ENCODE measurements around the gene TPX2. TPM values are rescaled to one million over a fixed set of nuclear protein-coding genes. Genes with fewer than 3 reads are reported as not detected.

Gene TPX2
- 0.49 TPM for polyA plus RNA-seq

- no peak within 1 kb of the TSS for H3K27ac Mint-ChIP-seq
- no peaks in the 10 kb centered on the region for H3K9me3 Mint-ChIP-seq
- no peak within 1 kb of the TSS for H3K4me3 Mint-ChIP-seq
- H3K27me3 Mint-ChIP-seq = no peaks in the 10 kb centered on the region
- no peaks in the 10 kb centered on the region for H3K4me1 Mint-ChIP-seq
- peaks cover 1% of the 10 kb centered on the region for H3K36me3 Mint-ChIP-seq
Observed at GRCh38 chr20:31738729-31739549, at the start of gene TPX2. Gene TPX2 (plus strand): TSS chr20:31739290. CDS start chr20:31757477, 18,187 bp downstream.

- Mint-ChIP-seq H3K4me1 (peaks cover 22 to 31% (median 25%) of the 10 kb centered on the region in 3 donors), H3K27ac (no peak overlapping the region), H3K36me3 (peaks cover 1% of the 10 kb centered on the region), H3K4me3 (no peak overlapping the region), H3K27me3 (no peaks in the 10 kb centered on the region), H3K9me3 (no peaks in the 10 kb centered on the region)
Observed at GRCh38 chr20:31690124-31690666, 48.9 kb upstream of the TPX2 start.

DNA sequence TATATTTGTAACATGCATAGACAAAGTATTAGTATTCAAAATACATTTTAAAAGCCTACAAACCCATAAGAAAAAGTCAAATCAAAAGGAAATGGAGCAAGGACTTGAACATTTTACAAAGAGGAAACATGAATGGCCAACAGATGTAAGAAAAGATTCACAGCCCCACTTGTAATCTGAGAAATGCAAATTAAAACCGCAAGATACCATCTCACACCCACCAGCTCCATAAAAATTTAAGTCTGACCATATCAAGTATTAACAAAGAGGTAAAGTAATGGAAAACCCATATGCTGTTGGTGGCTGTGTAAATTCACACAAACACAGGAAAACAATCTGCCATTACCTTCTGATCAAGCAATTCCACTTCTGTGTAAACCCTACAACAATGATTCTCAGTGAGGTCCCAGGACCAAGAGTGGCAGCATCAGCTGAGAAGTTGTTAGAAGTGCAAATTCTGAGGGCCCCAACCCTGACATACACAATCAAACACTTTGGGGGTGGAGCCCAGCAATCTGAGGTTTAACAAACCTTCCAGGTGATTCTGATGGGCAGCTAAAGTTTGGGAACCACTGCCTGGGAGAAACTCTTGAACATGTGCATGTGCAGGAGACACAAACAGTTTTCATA is 47.3 kb upstream of the TPX2 start:
- Mint-ChIP-seq H3K4me1 (peaks cover 14 to 19% (median 15%) of the 10 kb centered on the region in 3 donors), H3K9me3 (no peaks in the 10 kb centered on the region), H3K27me3 (no peaks in the 10 kb centered on the region), H3K4me3 (peak overlapping the region in 3 of 4 donors; percentile 1 to 76 (median 53)), H3K36me3 (peaks cover 1% of the 10 kb centered on the region), H3K27ac (peak overlapping the region in 2 of 3 donors; percentile 67 to 71)

GRCh38 chr20:31693402-31693801 is 45.7 kb upstream of the TPX2 start:
- Mint-ChIP-seq H3K36me3 (peaks cover 4% of the 10 kb centered on the region), H3K4me1 (peaks cover 15 to 17% (median 17%) of the 10 kb centered on the region in 3 donors), H3K27ac (peak overlapping the region in 1 of 3 donors; percentile 35), H3K4me3 (no peak overlapping the region), H3K9me3 (no peaks in the 10 kb centered on the region), H3K27me3 (no peaks in the 10 kb centered on the region)

DNA sequence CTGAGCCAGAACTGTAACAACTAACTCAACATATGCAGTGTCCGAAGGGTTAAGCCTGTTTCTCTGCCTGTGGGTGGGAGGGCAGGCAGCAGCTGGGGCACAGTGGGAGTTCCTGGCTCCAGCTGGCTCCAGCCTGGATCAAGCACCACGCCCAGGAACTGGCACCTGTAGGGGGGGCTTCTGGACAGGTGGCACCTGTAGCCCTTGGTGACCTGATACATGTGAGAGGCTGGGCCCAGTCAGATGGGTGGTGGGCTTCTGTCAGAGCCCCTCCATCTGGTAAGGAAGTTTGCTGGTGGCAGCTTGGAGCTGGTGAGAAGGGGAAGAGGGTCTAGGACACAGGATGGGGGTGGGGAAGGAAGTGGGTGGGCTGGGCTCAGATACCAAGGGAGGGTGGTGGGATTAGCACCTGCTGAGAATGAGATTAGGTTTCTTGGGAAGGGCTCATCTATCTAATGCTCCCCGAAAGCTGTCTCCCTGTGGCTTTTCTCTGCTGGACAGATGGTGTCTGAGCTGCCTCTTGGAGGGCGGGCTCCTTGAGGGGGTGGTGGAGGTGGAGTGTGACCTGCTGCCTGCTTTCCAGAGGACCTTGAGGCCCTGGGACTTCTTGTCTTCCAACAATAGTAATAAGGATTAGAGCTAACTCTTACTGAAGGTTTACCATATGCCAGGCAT is 45.0 kb upstream of the TPX2 start:
- peaks cover 5% of the 10 kb centered on the region for H3K36me3 Mint-ChIP-seq
- H3K27ac Mint-ChIP-seq = peak overlapping the region; percentile 40 to 87 (median 74)
- H3K9me3 Mint-ChIP-seq = no peaks in the 10 kb centered on the region
- peaks cover 17 to 22% (median 18%) of the 10 kb centered on the region in 3 donors for H3K4me1 Mint-ChIP-seq
- no peak overlapping the region for H3K4me3 Mint-ChIP-seq
- no peaks in the 10 kb centered on the region for H3K27me3 Mint-ChIP-seq

DNA sequence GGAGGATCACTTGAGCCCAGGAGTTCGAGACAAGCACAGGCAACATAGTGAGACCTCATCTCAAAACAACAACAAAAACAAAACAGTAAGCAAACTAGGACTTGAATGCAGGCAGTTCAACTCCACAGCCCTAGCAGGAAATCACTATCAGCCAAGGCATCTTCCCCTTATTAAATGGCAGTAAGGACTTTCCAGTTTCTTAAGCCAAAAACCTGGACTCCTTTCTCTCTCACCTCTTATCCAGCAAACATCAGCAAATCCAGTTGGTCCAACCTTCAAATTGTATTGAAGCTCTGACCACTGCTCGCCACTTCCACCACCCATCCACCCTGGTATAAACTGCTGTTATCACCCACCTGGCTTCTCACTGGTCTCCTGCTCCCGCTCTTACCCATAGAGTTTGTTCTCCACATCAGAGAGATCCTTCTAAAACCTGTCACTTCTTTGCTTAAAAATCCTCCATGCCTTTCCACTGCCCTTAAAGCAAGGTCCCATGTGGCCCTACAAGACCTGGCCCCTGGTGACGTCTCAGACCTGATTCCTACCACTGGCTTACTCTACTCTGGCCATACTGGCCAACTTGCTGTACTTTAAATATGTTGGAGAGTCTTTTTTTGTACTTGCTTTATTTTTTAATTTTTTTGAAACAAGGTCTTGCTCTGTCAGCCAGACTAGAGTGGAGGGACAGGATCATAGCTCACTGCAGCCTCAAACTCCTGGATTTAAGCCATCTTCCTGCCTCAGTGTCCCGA is 44.1 kb upstream of the TPX2 start:
- no peaks in the 10 kb centered on the region for H3K27me3 Mint-ChIP-seq
- peaks cover 26 to 28% (median 26%) of the 10 kb centered on the region in 3 donors for H3K4me1 Mint-ChIP-seq
- no peaks in the 10 kb centered on the region for H3K9me3 Mint-ChIP-seq
- H3K4me3 Mint-ChIP-seq = no peak overlapping the region
- peaks cover 5% of the 10 kb centered on the region for H3K36me3 Mint-ChIP-seq
- peak overlapping the region; percentile 54 to 87 (median 74) for H3K27ac Mint-ChIP-seq

GRCh38 chr20:31695849-31696804 is 43.0 kb upstream of the TPX2 start:
- Mint-ChIP-seq H3K4me3 (no peak overlapping the region), H3K27me3 (no peaks in the 10 kb centered on the region), H3K9me3 (no peaks in the 10 kb centered on the region), H3K27ac (no peak overlapping the region), H3K36me3 (peaks cover 5% of the 10 kb centered on the region), H3K4me1 (peaks cover 27 to 28% (median 27%) of the 10 kb centered on the region in 3 donors)

DNA sequence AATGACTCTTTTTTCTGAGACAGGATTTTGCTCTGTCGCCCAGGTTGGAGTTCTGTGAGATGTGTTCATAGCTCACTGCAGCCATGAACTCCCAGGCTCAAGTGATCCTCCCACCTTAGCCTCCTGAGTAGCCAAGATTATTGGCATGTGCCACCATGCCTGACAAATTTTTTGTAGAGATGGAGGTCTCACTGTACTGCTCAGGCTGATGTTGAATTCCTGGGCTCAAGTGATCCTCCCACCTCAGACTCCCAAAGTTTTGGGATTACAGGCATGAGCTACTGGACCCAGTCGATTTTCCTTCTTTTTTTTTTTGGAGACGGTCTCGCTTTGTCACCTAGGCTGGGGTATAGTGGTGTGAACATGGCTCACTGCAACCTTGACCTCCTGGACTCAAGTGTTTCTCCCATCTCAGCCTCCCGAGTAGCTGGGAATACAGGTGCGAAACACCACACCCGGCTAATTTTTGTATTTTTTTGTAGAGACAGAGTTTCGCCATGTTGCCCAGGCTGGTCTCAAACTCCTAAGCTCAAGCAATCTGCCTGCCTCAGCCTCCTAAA is 40.8 kb upstream of the TPX2 start:
- no peaks in the 10 kb centered on the region for H3K27me3 Mint-ChIP-seq
- no peak overlapping the region for H3K27ac Mint-ChIP-seq
- peaks cover 8% of the 10 kb centered on the region for H3K36me3 Mint-ChIP-seq
- H3K9me3 Mint-ChIP-seq = no peaks in the 10 kb centered on the region
- H3K4me3 Mint-ChIP-seq = peak overlapping the region in 1 of 4 donors; percentile 63
- peaks cover 20 to 24% (median 21%) of the 10 kb centered on the region in 3 donors for H3K4me1 Mint-ChIP-seq

- Mint-ChIP-seq H3K27me3 (no peaks in the 10 kb centered on the region), H3K9me3 (no peaks in the 10 kb centered on the region), H3K27ac (peak overlapping the region in 2 of 3 donors; percentile 73 to 88), H3K36me3 (peaks cover 8% of the 10 kb centered on the region), H3K4me3 (peak overlapping the region in 1 of 4 donors; percentile 70), H3K4me1 (peaks cover 20 to 24% (median 21%) of the 10 kb centered on the region in 3 donors)
Observed at GRCh38 chr20:31698803-31699718, 40.0 kb upstream of the TPX2 start.

- H3K4me3 Mint-ChIP-seq = no peak overlapping the region
- H3K9me3 Mint-ChIP-seq = no peaks in the 10 kb centered on the region
- peaks cover 19 to 28% (median 20%) of the 10 kb centered on the region in 3 donors for H3K4me1 Mint-ChIP-seq
- H3K27me3 Mint-ChIP-seq = no peaks in the 10 kb centered on the region
- H3K36me3 Mint-ChIP-seq = peaks cover 8% of the 10 kb centered on the region
- H3K27ac Mint-ChIP-seq = peak overlapping the region in 1 of 3 donors; percentile 73
Observed at GRCh38 chr20:31699801-31700728, 39.0 kb upstream of the TPX2 start.

DNA sequence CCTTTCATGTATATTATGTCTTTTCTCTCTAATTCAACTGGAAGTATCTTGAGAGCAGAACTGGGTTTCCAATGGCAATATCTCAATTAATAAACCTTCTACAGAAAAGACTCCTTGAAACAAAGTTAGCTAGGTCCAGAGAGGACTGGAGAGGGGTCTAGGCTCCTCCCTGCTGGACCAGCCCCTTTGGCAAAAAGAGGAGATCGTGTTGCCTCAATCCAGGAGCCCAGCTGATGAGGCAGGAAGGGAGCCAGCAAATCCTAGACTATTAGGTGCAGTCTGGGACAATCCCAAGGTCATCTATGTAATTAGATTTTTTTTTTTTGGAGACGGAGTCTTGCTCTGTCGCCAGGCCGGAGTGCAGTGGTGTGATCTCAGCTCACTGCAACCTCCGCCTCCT is 38.3 kb upstream of the TPX2 start:
- Mint-ChIP-seq H3K4me1 (peaks cover 17 to 31% (median 22%) of the 10 kb centered on the region in 3 donors), H3K9me3 (no peaks in the 10 kb centered on the region), H3K4me3 (no peak overlapping the region), H3K27ac (no peak overlapping the region), H3K36me3 (peaks cover 11% of the 10 kb centered on the region), H3K27me3 (no peaks in the 10 kb centered on the region)
